PC-9 (cell line): ENCODE data around the gene TFB2M. TPM values are rescaled to one million over a fixed set of nuclear protein-coding genes. Genes with fewer than 3 reads are reported as not detected.

Source experiments
- BruUV-seq: library from RNA; stranded (reverse); fragments of 400-500 nt; replicated peaks from 2 replicates; lab custom pipeline; 2021; lab: Mats Ljungman, UMichigan
- CTCF ChIA-PET: fragments of 300-600 bp; sonication (Branson Sonifier 250); formaldehyde crosslinking; loops from one replicate; lab custom pipeline; 2022; ENCODE audit warnings: antibody characterized with exemption; lab: Charles Lee
- POLR2A ChIA-PET: fragments of 300-600 bp; sonication (Branson Sonifier 250); formaldehyde crosslinking; loops from one replicate; lab custom pipeline; 2022; ENCODE audit warnings: antibody characterized with exemption; ENCODE audit not compliant: unreplicated experiment; lab: Charles Lee
- DNase-seq, 2 experiments: peaks; one replicate each; pipeline versions ENCODE4 v3.0.0 to v3.0.0-alpha.2; 2015 to 2022; ENCODE audit warnings: mixed read lengths in 1 of 2
- H2AFZ ChIP-seq: fragments of 200-600 bp; sonication (generic); 2 replicates; pipeline ENCODE4 v1.8.1; 2017; ENCODE audit warnings: antibody characterized with exemption
- H3F3A ChIP-seq: fragments of 200-600 bp; sonication (generic); 2 replicates; pipeline ENCODE4 v1.8.1; 2017; ENCODE audit warnings: antibody characterized with exemption, mild to moderate bottlenecking, low read depth; ENCODE audit not compliant: insufficient read depth
- H3K27ac ChIP-seq: fragments of 200-600 bp; sonication (generic); 2 replicates; pipeline ENCODE4 v1.6.1; 2016; ENCODE audit warnings: mixed run types
- H3K27me3 ChIP-seq: fragments of 200-600 bp; sonication (generic); 2 replicates; pipeline ENCODE4 v1.6.1; 2016; ENCODE audit warnings: low read depth, mixed run types; ENCODE audit not compliant: insufficient read depth
- H3K36me3 ChIP-seq: fragments of 200-600 bp; sonication (generic); 2 replicates; pipeline ENCODE4 v1.6.1; 2016; ENCODE audit warnings: low read depth, mixed run types
- H3K4me1 ChIP-seq: fragments of 200-600 bp; sonication (generic); replicated peaks from 2 replicates; pipeline ENCODE4 v1.6.1; 2016; ENCODE audit warnings: mixed run types; ENCODE audit not compliant: insufficient read depth
- H3K4me2 ChIP-seq: fragments of 200-600 bp; sonication (generic); 2 replicates; pipeline ENCODE4 v1.6.1; 2017; ENCODE audit warnings: mixed run types
- H3K4me3 ChIP-seq: fragments of 200-600 bp; sonication (generic); 2 replicates; pipeline ENCODE4 v1.6.1; 2016; ENCODE audit warnings: mixed run types
- H3K79me2 ChIP-seq: fragments of 200-600 bp; sonication (generic); 2 replicates; pipeline ENCODE4 v1.6.1; 2017; ENCODE audit warnings: low read depth, mixed run types
- H3K9me2 ChIP-seq: fragments of 200-600 bp; sonication (generic); 2 replicates; pipeline ENCODE4 v1.8.1; 2017; ENCODE audit warnings: mild to moderate bottlenecking; ENCODE audit not compliant: insufficient read depth
- H3K9me3 ChIP-seq: fragments of 200-600 bp; sonication (generic); 2 replicates; pipeline ENCODE4 v1.8.1; 2016; ENCODE audit warnings: low read depth; ENCODE audit not compliant: insufficient read depth
- H4K20me1 ChIP-seq: fragments of 200-600 bp; sonication (generic); 2 replicates; pipeline ENCODE4 v1.8.1; 2017; ENCODE audit not compliant: insufficient read depth
- EZH2 ChIP-seq: fragments of 200-600 bp; sonication (generic); IDR thresholded peaks from 2 replicates; pipeline ENCODE4 v1.8.0; 2017; ENCODE audit warnings: antibody characterized with exemption, low read depth
- intact Hi-C: fragments of 100-400 bp; cut with micrococcal nuclease; formaldehyde crosslinking; loops from one replicate; pipeline ENCODE4 v1.10.0; 2022; ENCODE audit not compliant: unreplicated experiment
- total RNA-seq: library from RNA; stranded (reverse); gene quantifications from 2 replicates; pipeline ENCODE4 v1.2.3, GENCODE V29; 2021
- TF ChIP-seq, protein P1 (sequence below): fragments of 200-600 bp; sonication (generic); conservative IDR thresholded peaks from 2 replicates; pipeline ENCODE4 v1.6.1; 2017; ENCODE audit warnings: mixed run types, antibody characterized with exemption, mild to moderate bottlenecking, moderate library complexity

Gene TFB2M
- total RNA-seq, 1 experiment from 2014 or later, result 16.2 TPM

DNA sequence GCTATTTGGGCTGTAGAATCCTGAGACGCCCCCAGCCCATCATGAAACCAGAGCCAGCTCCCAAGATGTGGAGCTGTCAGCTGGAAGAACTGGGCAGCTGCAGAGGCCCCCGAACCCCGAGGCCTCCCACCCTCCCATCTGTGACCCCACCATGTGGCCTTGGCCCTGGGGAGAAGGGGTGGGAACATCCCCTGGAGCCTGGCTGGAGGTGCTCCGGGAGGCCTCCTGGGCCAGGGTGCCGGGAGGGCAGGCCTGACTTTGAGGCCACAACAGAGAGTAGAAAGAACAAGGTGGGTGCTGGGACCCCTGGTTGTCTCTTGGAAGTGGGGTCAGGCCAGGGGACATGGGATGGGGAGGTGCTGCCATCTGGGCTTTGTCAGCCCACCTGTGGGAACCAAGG is 53.0 kb downstream of the TFB2M start:
- Histone ChIP-seq H3K36me3 (no peaks in the 10 kb centered on the region), H4K20me1 (no peaks in the 10 kb centered on the region), H3K4me1 (no peaks in the 10 kb centered on the region), H3K9me2 (no peaks in the 10 kb centered on the region), H3K27me3 (no peaks in the 10 kb centered on the region), H3K9me3 (peaks cover 9% of the 10 kb centered on the region; the same call in 1 of the 2 replicates), H3K27ac (no peak overlapping the region), H3K4me2 (no peak overlapping the region), H3K4me3 (no peak overlapping the region), H3F3A (peaks cover 5% of the 10 kb centered on the region; the same call in 1 of the 2 replicates), H2AFZ (no peak overlapping the region), H3K79me2 (no peaks in the 10 kb centered on the region)
- no peak for DNase-seq
- CTCF ChIA-PET, result no interaction called here
- POLR2A ChIA-PET, result no interaction called here
- TF ChIP-seq, protein P1, sequence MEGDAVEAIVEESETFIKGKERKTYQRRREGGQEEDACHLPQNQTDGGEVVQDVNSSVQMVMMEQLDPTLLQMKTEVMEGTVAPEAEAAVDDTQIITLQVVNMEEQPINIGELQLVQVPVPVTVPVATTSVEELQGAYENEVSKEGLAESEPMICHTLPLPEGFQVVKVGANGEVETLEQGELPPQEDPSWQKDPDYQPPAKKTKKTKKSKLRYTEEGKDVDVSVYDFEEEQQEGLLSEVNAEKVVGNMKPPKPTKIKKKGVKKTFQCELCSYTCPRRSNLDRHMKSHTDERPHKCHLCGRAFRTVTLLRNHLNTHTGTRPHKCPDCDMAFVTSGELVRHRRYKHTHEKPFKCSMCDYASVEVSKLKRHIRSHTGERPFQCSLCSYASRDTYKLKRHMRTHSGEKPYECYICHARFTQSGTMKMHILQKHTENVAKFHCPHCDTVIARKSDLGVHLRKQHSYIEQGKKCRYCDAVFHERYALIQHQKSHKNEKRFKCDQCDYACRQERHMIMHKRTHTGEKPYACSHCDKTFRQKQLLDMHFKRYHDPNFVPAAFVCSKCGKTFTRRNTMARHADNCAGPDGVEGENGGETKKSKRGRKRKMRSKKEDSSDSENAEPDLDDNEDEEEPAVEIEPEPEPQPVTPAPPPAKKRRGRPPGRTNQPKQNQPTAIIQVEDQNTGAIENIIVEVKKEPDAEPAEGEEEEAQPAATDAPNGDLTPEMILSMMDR, result no peak
- TF ChIP-seq EZH2, result no peak
- no TSS peak for BruUV-seq
- intact Hi-C loops, result no loop called here

DNA sequence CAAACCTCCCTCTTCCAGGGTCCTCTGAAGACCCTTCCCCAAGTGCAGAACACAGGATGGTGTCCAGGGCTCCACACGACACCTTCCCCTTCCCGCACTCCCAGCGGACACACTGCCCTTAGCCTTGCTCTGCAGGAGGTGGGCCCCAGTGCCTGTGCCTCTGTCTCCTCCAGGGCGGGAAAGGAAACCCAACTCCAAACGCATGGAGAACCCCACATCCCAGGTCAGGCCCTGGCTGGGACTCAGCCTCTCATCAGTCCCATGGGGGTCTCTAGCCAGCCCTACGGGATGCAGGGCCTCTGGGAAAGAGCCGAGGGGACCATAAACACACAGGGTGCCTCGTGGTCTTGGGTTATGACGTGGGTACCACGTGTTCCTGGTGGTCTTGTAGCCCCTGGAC is 53.4 kb downstream of the TFB2M start:
- DNase-seq, result no peak
- Histone ChIP-seq H3K4me1 (no peaks in the 10 kb centered on the region), H3K27ac (no peak overlapping the region), H3K36me3 (no peaks in the 10 kb centered on the region), H3K9me2 (no peaks in the 10 kb centered on the region), H3K9me3 (peaks cover 9% of the 10 kb centered on the region; the same call in 1 of the 2 replicates), H3K4me2 (no peak overlapping the region), H2AFZ (no peak overlapping the region), H3K79me2 (no peaks in the 10 kb centered on the region), H4K20me1 (no peaks in the 10 kb centered on the region), H3F3A (peaks cover 5% of the 10 kb centered on the region; the same call in 1 of the 2 replicates), H3K4me3 (no peak overlapping the region), H3K27me3 (no peaks in the 10 kb centered on the region)
- no TSS peak for BruUV-seq
- CTCF ChIA-PET, result no interaction called here
- POLR2A ChIA-PET, result no interaction called here
- TF ChIP-seq, protein P1, result no peak
- TF ChIP-seq EZH2, result no peak
- intact Hi-C loops, result no loop called here

DNA sequence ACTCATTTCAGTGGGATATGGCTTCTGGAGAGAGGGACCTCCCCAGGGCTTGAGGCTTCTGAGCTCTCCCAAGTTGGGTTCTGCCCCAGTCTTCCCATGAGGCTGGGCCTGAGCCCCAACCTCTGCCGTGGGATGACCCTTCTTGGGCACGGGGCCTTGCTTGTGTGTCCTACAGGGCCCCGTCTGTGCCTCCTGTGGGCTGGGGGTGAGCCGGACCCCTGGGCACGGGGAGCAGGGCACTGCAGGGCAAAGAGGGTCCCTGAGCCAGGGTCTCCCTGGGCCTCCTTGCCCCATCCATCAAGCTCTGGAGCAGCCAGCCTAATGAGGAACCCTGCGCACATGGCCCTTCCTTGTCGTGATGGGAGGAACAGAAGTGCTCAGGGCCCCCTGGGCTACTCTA is 53.8 kb downstream of the TFB2M start:
- Histone ChIP-seq H3K9me3 (peaks cover 9% of the 10 kb centered on the region; the same call in 1 of the 2 replicates), H3K4me1 (no peaks in the 10 kb centered on the region), H3K4me3 (no peak overlapping the region), H2AFZ (no peak overlapping the region), H4K20me1 (no peaks in the 10 kb centered on the region), H3K9me2 (no peaks in the 10 kb centered on the region), H3K36me3 (no peaks in the 10 kb centered on the region), H3F3A (peaks cover 5% of the 10 kb centered on the region; the same call in 1 of the 2 replicates), H3K79me2 (no peaks in the 10 kb centered on the region), H3K27ac (no peak overlapping the region), H3K4me2 (no peak overlapping the region), H3K27me3 (no peaks in the 10 kb centered on the region)
- ChIA-PET POLR2A (no interaction called here), CTCF (no interaction called here)
- TF ChIP-seq, protein P1, result no peak
- TF ChIP-seq EZH2, result no peak
- intact Hi-C loops, result no loop called here
- BruUV-seq, result no TSS peak
- DNase-seq, result no peak
